ENCODE results near the gene SIAH1. TPM values are rescaled to one million over a fixed set of nuclear protein-coding genes. Genes with fewer than 3 reads are reported as not detected.

The SIAH1 gene
- total RNA-seq, 1 donor from 2014 or later: 34.5 TPM

GRCh38 chr16:48392407-48392806, 7.2 kb upstream of the SIAH1 start:
- no peaks in the 10 kb centered on the region for H3K9me3 Mint-ChIP-seq (ENCODE audit: low read depth)
- peaks cover 8% of the 10 kb centered on the region for H3K4me1 Mint-ChIP-seq (ENCODE audit: low read depth)
- H3K27me3 Mint-ChIP-seq (ENCODE audit: low read depth): no peaks in the 10 kb centered on the region
- H3K27ac Mint-ChIP-seq (ENCODE audit: unreplicated experiment): no peak overlapping the region
- peaks cover 2% of the 10 kb centered on the region for H3K36me3 Mint-ChIP-seq (ENCODE audit: low read depth)
- TF ChIP-seq CTCF (IDR thresholded peaks at IDR 0.05): no peak
- no peak for DNase-seq (ENCODE audit: low spot score)
- H3K4me3 Mint-ChIP-seq (ENCODE audit: unreplicated experiment): no peak overlapping the region

GRCh38 chr16:48386559-48387312, 1.5 kb upstream of the SIAH1 start:
- Mint-ChIP-seq H3K36me3 (ENCODE audit: low read depth) (no peaks in the 10 kb centered on the region), H3K27me3 (ENCODE audit: low read depth) (no peaks in the 10 kb centered on the region), H3K9me3 (ENCODE audit: low read depth) (no peaks in the 10 kb centered on the region), H3K4me3 (ENCODE audit: unreplicated experiment) (peak overlapping the region; percentile 87), H3K27ac (ENCODE audit: unreplicated experiment) (peak overlapping the region; percentile 94), H3K4me1 (ENCODE audit: low read depth) (peaks cover 43% of the 10 kb centered on the region)
- no peak for DNase-seq (ENCODE audit: low spot score)
- no peak for TF ChIP-seq CTCF (IDR thresholded peaks at IDR 0.05)

DNA sequence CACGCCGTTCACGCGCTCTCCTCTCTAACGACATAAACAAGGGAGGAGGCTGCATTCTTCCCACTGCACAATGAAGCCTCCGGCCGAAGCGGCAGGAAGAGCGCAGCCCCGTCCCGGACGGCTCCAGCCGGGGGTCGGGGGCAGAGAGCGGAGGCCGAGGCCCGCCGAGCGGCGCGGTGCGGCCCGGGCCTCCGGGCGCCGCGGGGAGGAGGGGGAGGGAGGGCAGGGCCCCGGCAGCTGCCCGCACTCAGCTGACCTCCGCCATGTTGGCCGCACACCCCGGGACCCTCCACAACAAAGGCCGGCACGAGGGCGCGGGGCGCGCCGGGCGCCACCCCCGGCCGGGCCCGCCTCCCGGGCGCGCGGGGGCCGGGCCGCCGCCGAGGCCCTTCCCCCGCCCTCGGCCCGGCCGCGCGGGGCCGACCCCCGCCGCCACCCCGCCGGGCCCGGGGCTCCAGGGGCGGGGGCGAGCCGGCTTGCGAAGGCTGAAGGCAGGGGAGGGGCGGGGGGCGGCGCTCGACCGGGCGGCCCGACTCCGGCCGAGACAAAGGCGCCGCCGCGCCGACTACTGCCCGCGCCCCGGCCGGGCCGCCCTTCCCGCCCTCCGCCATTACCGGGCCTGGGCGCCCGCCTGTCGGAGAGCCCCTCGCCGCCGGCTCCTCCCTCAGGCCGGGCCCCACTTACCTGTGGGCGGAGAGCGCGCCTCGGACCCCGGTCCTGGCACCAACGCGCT, 527 bp downstream of the SIAH1 start:
- no peak for DNase-seq (ENCODE audit: low spot score)

GRCh38 chr16:48383877-48384519, 1.2 kb downstream of the SIAH1 start:
- no peaks in the 10 kb centered on the region for H3K9me3 Mint-ChIP-seq (ENCODE audit: low read depth)
- peak overlapping the region; percentile 81 for H3K4me3 Mint-ChIP-seq (ENCODE audit: unreplicated experiment)
- H3K36me3 Mint-ChIP-seq (ENCODE audit: low read depth): no peaks in the 10 kb centered on the region
- H3K27me3 Mint-ChIP-seq (ENCODE audit: low read depth): no peaks in the 10 kb centered on the region
- no peak for DNase-seq (ENCODE audit: low spot score)
- TF ChIP-seq CTCF (IDR thresholded peaks at IDR 0.05): no peak
- peak overlapping the region; percentile 92 for H3K27ac Mint-ChIP-seq (ENCODE audit: unreplicated experiment)
- peaks cover 67% of the 10 kb centered on the region for H3K4me1 Mint-ChIP-seq (ENCODE audit: low read depth)

More for the DNA sequence above, 527 bp downstream of the SIAH1 start:
- Mint-ChIP-seq H3K4me3 (ENCODE audit: unreplicated experiment) (peak overlapping the region; percentile 87), H3K9me3 (ENCODE audit: low read depth) (no peaks in the 10 kb centered on the region), H3K27ac (ENCODE audit: unreplicated experiment) (peak overlapping the region; percentile 92), H3K36me3 (ENCODE audit: low read depth) (no peaks in the 10 kb centered on the region), H3K27me3 (ENCODE audit: low read depth) (no peaks in the 10 kb centered on the region), H3K4me1 (ENCODE audit: low read depth) (peaks cover 60% of the 10 kb centered on the region)
- no peak for TF ChIP-seq CTCF (IDR thresholded peaks at IDR 0.05)
